Measurements from ENCODE around the gene MSI1.

Gene MSI1

DNA sequence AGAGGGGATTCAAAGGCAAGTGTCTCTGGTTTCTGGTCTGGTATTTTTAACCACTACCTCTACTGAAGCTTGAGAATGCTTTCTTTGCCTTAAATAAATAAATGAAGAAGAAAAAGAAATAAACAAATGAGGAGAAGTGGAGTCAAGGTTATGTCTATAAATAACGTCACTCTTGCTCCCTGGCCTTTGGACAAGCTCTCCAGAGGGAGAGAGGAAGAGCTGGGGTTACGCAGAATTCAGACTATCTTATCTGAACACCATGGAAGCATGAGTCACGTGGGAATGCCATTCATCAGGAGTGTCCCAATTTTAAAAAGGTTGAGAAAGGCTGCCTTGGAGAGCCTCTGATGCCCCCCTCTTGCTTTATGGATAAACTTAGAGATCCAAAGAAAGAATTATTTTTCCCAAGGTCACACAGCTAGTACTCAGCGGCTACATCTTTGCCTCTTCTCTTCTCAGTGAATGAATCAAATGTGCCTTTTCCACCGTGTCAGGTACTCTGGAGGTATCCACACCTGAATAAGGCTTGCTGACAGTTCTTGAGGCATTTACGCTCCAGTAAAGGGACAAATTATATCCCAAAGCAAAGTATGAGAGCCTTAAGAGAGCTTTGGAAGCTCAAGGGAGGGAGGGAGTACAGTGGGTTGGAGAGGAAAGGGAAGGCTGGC is 12.9 kb upstream of the MSI1 start:
- no peak overlapping the region for H3K4me3 ChIP-seq (ENCODE audit: low read depth, low read length)
- H3K27me3 ChIP-seq (ENCODE audit: insufficient read depth, low read depth, severe bottlenecking) = no peaks in the 10 kb centered on the region
- H3K27ac ChIP-seq = no peak overlapping the region
- no peaks in the 10 kb centered on the region for H3K9me3 ChIP-seq (ENCODE audit: severe bottlenecking)
- no peaks in the 10 kb centered on the region for H3K36me3 ChIP-seq
- no peak for DNase-seq
- TF ChIP-seq, protein P1, sequence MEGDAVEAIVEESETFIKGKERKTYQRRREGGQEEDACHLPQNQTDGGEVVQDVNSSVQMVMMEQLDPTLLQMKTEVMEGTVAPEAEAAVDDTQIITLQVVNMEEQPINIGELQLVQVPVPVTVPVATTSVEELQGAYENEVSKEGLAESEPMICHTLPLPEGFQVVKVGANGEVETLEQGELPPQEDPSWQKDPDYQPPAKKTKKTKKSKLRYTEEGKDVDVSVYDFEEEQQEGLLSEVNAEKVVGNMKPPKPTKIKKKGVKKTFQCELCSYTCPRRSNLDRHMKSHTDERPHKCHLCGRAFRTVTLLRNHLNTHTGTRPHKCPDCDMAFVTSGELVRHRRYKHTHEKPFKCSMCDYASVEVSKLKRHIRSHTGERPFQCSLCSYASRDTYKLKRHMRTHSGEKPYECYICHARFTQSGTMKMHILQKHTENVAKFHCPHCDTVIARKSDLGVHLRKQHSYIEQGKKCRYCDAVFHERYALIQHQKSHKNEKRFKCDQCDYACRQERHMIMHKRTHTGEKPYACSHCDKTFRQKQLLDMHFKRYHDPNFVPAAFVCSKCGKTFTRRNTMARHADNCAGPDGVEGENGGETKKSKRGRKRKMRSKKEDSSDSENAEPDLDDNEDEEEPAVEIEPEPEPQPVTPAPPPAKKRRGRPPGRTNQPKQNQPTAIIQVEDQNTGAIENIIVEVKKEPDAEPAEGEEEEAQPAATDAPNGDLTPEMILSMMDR (IDR thresholded peaks at IDR 0.05; ENCODE audit: low read depth, low read length) = no peak

DNA sequence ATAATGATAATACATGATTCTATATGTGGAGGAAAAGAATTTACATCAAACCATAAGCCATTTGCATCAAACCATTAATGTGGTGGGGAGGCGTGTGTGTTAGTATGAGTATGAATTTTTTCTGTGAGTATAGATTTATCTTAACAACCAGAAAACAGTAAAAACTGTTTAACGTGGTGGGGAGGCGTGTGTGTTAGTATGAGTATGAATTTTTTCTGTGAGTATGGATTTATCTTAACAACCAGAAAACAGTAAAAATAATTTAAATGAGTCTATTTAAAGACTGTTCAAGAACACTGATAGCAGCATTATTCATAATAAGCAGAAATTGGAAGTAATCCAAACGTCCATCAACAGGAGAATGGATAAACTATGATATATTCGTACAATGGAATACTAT is 9.1 kb upstream of the MSI1 start:
- Histone ChIP-seq H3K36me3 (no peaks in the 10 kb centered on the region), H3K27ac (no peak overlapping the region), H3K9me3 (ENCODE audit: severe bottlenecking) (no peaks in the 10 kb centered on the region), H3K4me3 (ENCODE audit: low read depth, low read length) (no peak overlapping the region), H3K27me3 (ENCODE audit: insufficient read depth, low read depth, severe bottlenecking) (no peaks in the 10 kb centered on the region)
- DNase-seq = no peak
- TF ChIP-seq, protein P1 (IDR thresholded peaks at IDR 0.05; ENCODE audit: low read depth, low read length) = no peak

DNA sequence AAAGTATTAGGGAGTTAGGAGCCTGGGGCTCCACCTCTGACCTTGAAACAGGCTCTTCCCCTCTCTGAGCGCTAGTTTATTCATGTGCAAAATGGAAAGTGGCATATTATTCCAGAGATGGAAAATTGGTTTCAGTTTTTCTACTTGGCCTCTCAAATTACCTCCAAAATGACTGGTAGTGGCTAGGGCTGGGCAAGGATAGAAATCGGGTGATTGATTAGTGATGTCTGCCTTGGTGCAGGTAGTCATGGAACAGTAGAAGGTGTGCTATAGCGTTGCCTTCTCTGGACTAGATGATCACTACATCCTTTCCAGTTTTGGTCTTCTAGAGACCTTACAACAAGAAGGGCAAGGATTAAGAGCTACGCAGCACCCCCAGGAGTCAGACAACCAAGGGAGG is 8.6 kb upstream of the MSI1 start:
- Histone ChIP-seq H3K27me3 (ENCODE audit: insufficient read depth, low read depth, severe bottlenecking) (no peaks in the 10 kb centered on the region), H3K27ac (no peak overlapping the region), H3K9me3 (ENCODE audit: severe bottlenecking) (no peaks in the 10 kb centered on the region), H3K4me3 (ENCODE audit: low read depth, low read length) (no peak overlapping the region), H3K36me3 (no peaks in the 10 kb centered on the region)
- DNase-seq = no peak
- TF ChIP-seq, protein P1 (IDR thresholded peaks at IDR 0.05; ENCODE audit: low read depth, low read length) = no peak

DNA sequence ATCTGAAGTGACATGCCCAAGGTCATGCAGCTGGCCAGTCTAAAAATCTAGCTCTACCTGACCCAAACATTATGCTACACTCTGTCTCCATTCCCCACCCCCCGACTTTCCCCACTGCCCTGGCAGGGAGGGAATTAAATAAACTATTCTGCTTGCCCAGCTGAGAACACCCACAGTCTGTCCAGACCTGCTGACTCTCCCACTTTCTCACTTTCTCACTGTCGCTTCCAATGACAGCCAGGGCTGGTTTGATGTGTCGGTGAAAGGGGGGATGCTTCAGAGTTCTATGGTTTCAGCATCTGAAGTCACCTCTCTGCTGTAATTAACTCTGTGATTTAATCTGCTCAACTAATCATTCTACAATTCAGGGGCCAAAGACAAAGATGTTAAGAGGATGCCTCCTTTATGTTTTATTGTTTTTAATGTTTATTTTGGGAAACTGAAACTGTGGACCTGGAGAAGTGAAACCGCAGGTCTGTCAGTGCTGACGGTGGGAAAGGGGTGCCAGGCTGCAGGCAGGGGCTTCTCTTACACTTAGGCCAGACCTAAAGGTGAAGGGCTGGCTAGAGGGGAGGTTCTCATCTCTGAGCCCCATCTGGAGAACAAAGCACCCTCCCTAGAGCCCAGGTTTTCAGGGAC is 8.1 kb upstream of the MSI1 start:
- Histone ChIP-seq H3K9me3 (ENCODE audit: severe bottlenecking) (no peaks in the 10 kb centered on the region), H3K36me3 (no peaks in the 10 kb centered on the region), H3K27ac (no peak overlapping the region), H3K4me3 (ENCODE audit: low read depth, low read length) (no peak overlapping the region), H3K27me3 (ENCODE audit: insufficient read depth, low read depth, severe bottlenecking) (no peaks in the 10 kb centered on the region)
- TF ChIP-seq, protein P1 (IDR thresholded peaks at IDR 0.05; ENCODE audit: low read depth, low read length) = no peak
- DNase-seq = no peak

DNA sequence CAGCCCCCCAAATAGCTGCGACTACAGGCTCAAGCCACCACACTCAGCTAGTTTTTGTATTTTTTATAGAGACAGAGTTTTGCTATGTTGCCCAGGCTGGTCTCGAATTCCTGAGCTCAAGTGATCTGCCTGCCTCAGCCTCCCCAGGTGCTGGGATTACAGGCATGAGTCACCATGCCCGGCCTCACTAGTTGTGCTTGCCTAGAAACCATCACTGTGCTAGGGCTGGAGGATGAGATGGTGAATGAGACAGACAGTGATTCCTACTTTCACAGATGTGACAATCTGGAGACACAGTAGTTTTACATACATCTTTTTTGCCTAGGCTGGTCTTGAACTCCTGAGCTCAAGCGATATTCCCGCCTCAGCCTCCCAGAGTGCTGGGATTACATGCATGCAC is 7.5 kb upstream of the MSI1 start:
- Histone ChIP-seq H3K4me3 (ENCODE audit: low read depth, low read length) (no peak overlapping the region), H3K9me3 (ENCODE audit: severe bottlenecking) (no peaks in the 10 kb centered on the region), H3K27ac (no peak overlapping the region), H3K36me3 (no peaks in the 10 kb centered on the region), H3K27me3 (ENCODE audit: insufficient read depth, low read depth, severe bottlenecking) (no peaks in the 10 kb centered on the region)
- no peak for DNase-seq
- TF ChIP-seq, protein P1 (IDR thresholded peaks at IDR 0.05; ENCODE audit: low read depth, low read length) = no peak

DNA sequence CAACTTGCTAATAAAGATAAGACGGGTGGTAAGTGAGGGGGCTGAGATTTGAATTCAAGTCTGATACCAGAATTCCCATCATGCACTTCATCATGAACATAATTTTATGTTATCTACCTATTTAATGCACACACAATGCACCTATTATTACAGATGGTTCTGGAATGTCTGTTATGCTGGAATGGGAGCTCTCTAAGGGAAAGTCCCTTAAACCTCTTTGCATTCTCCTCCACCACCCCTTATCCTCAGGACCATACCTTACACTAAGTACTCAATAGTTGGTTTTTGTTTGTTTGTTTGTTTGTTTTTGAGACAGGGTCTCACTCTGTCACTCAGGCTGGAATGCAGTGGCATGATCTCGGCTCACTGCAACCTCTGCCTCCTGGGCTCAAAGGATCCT is 7.0 kb upstream of the MSI1 start:
- DNase-seq = no peak
- no peak overlapping the region for H3K27ac ChIP-seq
- TF ChIP-seq, protein P1 (IDR thresholded peaks at IDR 0.05; ENCODE audit: low read depth, low read length) = no peak
- no peaks in the 10 kb centered on the region for H3K36me3 ChIP-seq
- H3K4me3 ChIP-seq (ENCODE audit: low read depth, low read length) = no peak overlapping the region
- H3K27me3 ChIP-seq (ENCODE audit: insufficient read depth, low read depth, severe bottlenecking) = no peaks in the 10 kb centered on the region
- H3K9me3 ChIP-seq (ENCODE audit: severe bottlenecking) = no peaks in the 10 kb centered on the region
